ENCODE data around the gene CLCN2.

CLCN2 gene

DNA sequence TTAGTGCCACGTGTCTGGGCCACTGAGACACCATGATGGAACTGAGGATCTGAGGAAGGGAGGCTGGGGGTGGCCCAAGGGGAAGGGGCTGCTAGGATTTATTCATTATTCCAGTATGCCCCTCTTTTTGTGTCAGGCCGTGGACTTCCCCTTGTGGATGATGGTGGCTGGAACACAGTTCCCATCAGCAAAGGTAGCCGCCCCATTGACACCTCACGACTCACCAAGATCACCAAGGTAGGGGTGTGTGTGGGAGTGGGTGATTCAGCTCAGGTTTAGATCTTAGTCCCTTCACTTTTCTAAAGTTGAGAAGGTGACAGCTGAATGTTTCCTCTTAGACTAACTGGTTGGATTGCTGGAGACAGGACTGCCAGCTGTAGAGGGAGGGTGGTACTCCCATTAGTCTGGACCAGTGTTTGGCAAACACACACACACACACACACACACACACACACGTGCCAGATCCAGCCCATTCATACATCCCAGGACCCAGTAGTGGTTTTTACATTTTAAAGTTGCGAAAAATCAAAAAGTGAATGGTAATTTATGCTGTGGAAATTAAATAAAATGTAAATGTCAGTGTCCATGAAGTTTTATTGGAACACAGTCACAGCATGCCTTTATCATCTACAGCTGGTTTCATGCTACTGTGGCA is 35.6 kb downstream of the CLCN2 start:
- DNase-seq (ENCODE audit: low read depth), result no peak

DNA sequence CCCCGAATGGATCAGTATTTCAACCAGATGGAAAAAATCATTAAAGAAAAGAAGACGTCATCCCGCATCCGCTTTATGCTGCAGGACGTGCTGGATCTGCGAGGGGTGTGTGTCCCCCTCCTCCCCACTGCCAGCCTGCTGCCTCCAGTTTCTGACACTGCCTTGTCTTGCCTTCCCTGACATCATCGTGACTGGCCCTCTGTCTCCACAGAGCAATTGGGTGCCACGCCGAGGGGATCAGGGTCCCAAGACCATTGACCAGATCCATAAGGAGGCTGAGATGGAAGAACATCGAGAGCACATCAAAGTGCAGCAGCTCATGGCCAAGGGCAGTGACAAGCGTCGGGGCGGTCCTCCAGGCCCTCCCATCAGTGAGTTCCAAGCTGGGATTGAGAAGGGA is 36.1 kb downstream of the CLCN2 start:
- DNase-seq (ENCODE audit: low read depth), result no peak

GRCh38 chr3:184323696-184324095 is 37.7 kb downstream of the CLCN2 start:
- DNase-seq (ENCODE audit: low read depth), result no peak

DNA sequence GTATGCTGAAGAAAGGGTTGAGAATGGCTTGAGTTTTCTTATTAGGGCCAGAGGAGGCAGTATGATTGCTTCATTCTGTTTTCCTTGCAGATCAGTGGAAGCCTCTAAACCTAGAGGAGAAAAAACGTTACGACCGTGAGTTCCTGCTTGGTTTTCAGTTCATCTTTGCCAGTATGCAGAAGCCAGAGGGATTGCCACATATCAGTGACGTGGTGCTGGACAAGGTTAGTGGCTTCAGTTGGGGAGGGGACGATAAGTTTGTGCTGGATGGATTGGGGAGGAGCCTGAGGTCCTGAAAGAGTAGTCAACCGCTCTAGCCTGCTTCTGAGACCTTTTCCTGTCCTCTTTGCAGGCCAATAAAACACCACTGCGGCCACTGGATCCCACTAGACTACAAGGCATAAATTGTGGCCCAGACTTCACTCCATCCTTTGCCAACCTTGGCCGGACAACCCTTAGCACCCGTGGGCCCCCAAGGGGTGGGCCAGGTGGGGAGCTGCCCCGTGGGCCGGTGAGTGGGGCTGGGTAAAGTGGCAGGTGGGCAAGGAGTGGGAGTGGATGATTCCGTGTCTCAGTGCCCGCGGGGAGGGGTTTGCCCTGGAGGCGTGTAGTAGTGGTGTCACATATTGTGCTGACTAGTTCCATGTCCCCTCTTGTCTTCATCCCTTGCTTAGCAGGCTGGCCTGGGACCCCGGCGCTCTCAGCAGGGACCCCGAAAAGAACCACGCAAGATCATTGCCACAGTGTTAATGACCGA is 38.5 kb downstream of the CLCN2 start:
- no peak for DNase-seq (ENCODE audit: low read depth)

- no peak for DNase-seq (ENCODE audit: low read depth)
These were observed 39.7 kb downstream of the CLCN2 start for GRCh38 chr3:184321666-184322065.

DNA sequence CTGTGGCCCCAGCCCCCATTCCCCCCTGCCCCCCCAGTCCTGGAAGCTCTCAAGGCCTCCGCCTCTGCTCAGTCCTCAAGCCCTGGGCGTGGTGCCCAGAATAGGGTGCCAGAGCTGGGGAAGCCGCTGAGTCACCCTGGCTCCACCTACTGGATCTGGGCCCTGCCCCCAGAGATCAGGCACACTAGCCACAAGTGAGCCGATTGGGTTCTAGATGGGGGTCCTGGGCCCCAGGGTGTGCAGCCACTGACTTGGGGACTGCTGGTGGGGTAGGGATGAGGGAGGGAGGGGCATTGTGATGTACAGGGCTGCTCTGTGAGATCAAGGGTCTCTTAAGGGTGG is 41.3 kb downstream of the CLCN2 start:
- no peak for DNase-seq (ENCODE audit: low read depth)

DNA sequence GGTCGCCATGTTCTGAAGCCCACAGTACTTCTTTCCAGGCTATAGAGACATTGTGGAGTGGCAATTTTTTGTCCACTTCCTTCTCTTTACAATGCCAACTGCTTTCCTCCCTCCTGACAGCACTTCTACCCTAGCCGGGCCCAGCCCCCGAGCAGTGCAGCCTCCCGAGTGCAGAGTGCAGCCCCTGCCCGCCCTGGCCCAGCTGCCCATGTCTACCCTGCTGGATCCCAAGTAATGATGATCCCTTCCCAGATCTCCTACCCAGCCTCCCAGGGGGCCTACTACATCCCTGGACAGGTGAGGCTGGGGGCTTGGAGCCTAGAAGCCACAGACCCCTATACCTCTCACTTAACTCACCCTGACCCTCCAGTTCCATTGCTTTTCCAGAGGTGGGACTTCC is 44.2 kb downstream of the CLCN2 start:
- no peak for DNase-seq (ENCODE audit: low read depth)

- no peak for DNase-seq (ENCODE audit: low read depth)
These were observed 44.6 kb downstream of the CLCN2 start for GRCh38 chr3:184316792-184317191.

- no peak for DNase-seq (ENCODE audit: low read depth)
These were observed 45.3 kb downstream of the CLCN2 start for GRCh38 chr3:184315871-184316661.

- DNase-seq (ENCODE audit: low read depth), result no peak
These were observed 45.9 kb downstream of the CLCN2 start for GRCh38 chr3:184315543-184315867.

DNA sequence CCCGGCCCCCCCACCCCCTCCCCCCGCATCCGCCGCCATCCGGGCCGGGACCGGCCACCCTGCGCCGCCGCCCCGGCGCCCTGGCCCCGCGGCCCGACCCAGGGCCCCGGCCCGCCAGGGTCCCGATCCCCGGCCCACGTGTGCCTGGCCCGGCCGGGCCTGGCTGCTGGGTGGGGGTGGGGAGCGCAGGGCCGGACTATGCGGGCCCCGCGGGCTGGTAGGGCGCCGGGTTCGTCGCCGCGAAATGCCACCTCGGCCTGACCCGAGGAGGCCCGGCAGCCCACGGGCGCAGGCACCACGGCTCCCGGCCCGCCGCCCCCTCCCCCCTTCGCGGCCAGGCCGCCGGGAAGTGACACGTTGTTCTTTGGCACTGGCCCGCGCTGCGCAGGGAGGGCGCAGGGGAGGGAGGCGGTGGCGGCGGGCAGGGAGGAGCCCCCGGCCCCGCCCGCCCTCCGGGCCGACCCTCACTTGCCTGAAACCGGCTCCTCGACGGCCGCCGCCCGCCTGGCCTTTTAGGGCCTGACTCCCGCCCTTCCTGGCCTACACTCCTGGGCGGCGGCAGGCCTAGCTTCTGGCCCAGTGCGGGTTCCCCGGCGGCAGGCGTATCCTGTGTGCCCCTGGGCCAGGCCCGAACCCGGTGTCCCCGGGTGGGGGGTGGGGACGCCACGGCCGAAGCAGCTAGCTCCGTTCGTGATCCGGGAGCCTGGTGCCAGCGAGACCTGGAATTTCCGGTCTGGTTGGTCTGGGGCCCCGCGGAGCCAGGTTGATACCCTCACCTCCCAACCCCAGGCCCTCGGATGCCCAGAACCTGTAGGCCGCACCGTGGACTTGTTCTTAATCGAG is 46.5 kb downstream of the CLCN2 start:
- no peak for DNase-seq (ENCODE audit: low read depth)

DNA sequence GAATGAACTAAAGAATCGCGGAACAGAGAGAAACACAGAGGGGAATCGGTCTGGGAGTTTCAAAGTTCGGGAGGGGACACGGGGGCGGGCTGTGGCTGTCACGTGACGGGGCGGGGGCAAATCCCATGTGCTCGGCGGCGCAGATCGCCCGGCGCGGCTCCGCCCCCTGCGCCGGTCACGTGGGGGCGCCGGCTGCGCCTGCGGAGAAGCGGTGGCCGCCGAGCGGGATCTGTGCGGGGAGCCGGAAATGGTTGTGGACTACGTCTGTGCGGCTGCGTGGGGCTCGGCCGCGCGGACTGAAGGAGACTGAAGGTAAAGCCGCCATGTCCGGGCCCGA is 47.1 kb downstream of the CLCN2 start, which contains the start of gene EIF4G1:
Gene EIF4G1 (plus strand): TSS at position 244 of the 337 bp plus-strand sequence. CDS start 1,191 bp downstream, outside the sequence.
- DNase-seq (ENCODE audit: low read depth), result peak; percentile 70

- no peak for DNase-seq (ENCODE audit: low read depth)
These were observed 49.8 kb downstream of the CLCN2 start for GRCh38 chr3:184311633-184312032.

DNA sequence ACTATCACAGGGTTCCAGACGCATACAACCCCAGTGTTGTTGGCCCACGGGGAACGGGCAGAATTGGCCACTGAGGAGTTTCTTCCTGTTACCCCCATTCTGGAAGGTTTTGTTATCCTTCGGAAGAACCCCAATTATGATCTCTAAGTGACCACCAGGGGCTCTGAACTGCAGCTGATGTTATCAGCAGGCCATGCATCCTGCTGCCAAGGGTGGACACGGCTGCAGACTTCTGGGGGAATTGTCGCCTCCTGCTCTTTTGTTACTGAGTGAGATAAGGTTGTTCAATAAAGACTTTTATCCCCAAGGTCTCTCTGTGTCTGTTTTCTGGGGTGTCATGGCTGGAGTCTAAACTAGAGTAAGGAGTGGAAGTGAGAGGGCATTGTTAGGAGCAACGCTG is 52.7 kb downstream of the CLCN2 start:
- no peak for DNase-seq (ENCODE audit: low read depth)

DNA sequence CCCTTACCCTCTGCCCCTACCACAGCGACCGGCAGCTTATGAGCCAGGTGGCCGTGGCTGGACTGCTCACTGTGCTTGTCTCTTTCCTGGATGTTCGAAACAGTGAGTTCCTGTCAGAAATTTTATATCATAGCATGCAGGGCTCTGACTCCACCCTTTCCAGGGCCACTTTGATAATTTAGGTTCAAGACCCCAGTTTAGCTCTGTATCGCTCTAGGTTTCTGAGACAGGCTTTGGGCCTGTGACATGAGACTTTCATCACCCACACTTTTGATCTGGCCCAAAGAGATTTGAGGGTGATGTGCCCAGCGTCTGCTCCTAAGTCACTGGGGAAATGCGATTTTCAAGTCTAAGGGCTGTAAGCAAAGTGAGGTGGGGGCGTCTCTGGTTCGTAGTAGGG is 53.5 kb downstream of the CLCN2 start:
- DNase-seq (ENCODE audit: low read depth), result no peak

GRCh38 chr3:184306341-184306972 is 54.9 kb downstream of the CLCN2 start:
- DNase-seq (ENCODE audit: low read depth), result no peak

- no peak for DNase-seq (ENCODE audit: low read depth)
These were observed 55.8 kb downstream of the CLCN2 start for GRCh38 chr3:184305577-184305976.

DNA sequence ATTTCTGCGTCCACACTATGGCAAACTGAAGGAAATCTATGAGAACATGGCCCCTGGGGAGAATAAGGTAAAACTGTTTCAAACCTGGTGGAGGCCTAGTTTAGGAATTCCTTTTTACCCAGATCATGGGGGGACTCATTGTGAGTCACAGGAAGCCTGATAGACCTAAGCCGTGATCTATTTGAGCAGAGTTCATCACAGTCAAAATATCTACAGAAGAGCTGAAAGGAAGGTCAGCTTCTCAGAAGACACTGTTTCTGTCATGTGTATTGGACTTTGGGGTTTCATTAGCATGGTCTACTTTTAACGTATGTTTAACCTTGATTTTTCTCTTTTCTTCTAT is 61.1 kb downstream of the CLCN2 start:
- DNase-seq (ENCODE audit: low read depth), result no peak

GRCh38 chr3:184299488-184300377 is 61.7 kb downstream of the CLCN2 start:
- no peak for DNase-seq (ENCODE audit: low read depth)

GRCh38 chr3:184298759-184299487 is 62.5 kb downstream of the CLCN2 start, which contains the start of gene PSMD2:
Gene PSMD2 (plus strand): TSS chr3:184299241. CDS start chr3:184299267, 26 bp downstream.
- DNase-seq (ENCODE audit: low read depth), result peak; percentile 80

All from CMK (cell line).